HG03575 (cell line): Measurements from ENCODE around the gene ERBB4.
A peak's percentile ranks its signal among the peaks of the same experiment; 100 is the strongest.

Source experiments
- ATAC-seq: cut with Tn5 transposase; IDR thresholded peaks from one replicate; pipeline ENCODE4 v1.9.1; 2021; ENCODE audit not compliant: unreplicated experiment, insufficient number of reproducible peaks, low FRiP score; ENCODE audit errors: extremely low read depth

The ERBB4 gene

DNA sequence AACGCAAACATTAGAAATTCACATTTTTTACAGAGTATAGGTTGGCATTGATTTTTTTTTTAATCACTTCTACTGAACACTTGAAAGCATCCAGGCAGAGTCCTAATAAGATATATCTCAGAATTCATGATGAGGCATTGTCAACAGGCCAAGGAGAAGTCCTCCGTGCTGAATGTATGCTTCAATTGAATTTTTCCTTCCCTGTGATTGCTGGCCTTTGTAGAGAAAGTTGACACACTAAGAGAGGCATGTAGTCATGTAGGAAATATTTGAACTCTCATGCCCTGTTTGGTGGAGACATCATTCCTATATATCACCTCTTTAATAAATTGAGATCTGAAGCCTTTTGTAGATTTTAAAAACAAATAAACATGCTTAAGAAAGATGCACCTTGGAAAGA is 1137.3 kb downstream of the ERBB4 start:
- ATAC-seq: no peak

DNA sequence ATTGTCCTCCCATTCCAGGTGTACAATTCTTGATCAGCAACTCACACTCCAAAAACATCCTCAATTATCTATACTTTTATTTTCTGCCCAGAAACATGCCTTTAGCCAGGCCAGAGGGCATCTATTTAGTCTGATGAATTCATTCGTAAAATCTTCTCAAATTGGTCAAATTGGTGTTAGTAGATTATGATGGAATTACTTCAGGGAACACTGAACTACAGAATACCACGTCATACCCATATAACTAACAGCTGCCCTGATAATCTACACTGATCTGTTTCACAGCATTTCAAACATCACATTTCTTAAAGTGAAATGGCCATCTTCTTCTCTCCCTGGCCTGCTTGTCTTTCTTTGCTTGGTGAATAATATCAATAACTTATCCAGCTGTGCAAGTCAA is 1140.8 kb downstream of the ERBB4 start:
- no peak for ATAC-seq

DNA sequence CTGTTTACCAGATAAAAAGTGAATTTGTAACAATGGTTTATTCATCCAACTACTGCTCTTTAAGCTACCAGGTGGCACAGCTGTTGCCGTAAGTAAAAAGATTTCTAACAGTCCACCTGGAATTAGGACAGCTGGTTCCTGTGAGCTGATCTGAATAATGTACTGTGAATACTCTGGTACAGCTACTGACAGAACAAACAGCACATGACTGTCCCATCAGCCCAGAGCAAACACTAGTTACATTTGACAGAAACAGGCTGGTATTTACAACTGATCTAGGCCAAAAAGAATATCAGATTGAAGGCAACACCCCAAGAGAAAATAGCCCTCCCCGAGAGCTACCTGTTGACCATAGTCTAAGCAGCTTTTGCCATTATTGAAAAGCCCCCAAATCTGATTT is 1141.8 kb downstream of the ERBB4 start:
- ATAC-seq: no peak

DNA sequence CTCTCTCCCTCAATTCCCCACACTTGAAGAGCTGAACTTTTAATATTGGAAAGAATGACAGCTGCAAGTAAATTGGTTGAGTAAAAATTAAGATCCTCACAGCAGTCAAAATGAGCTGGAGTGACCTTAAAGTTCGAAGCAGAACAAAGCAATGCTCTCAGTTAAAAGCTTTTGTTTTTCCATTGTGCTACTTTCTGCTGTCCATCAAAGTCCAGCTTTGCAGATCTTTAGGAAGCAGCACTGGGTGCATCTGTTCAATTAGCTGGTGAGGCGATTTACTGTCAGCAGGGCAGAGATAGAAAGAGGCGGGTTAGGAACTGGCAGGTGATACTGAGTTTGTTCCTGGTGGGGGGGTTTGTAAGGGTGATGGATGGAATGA is 1147.4 kb downstream of the ERBB4 start:
- ATAC-seq: no peak

DNA sequence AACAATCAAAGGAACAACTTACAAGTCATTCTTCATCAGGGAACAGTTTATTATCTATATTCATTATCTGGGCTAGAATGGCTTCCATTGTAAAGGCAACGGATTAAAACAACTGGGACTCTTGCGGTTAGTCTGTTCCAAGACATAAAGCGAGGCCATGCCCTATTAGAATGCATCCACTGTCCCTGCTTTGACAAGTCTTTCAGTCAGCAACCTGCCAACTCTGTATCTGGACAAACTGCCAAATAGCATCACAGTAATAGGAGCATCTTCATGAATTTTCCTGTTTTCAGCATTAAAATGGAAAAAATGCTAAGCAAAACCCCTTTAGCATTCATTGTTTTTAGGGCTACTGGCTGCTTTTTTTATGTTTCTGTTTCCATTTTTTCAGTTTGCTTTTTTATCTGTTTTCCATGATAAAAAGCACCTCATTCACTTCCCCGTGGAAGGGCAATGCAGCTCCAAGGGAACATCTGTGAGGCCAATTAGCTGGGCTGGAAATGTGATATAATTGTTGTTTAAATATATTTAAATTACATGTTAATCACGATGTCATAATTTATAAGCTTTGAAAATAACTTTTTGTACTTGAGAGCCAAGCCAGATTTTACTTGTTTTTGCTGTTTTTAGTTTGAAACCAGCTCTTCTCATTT is 1147.9 kb downstream of the ERBB4 start:
- no peak for ATAC-seq

DNA sequence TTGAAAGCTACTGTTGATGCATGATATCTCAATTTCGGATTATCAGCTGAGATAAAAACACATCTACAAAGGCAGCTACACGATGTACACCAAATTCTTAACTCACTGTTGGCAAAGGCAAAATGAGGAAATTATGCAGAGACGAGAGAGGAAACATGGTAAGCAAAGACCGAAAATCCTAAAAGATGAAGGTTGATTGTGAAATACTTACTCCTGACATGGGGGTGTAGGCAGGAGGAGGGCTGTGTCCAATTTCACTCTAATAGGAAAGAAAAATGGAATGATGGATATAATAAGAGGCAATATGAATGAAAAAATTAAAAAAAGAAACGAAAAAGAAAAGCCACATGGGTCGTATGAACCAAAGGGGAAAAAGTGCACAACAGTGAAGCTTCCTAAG is 1150.9 kb downstream of the ERBB4 start:
- no peak for ATAC-seq

DNA sequence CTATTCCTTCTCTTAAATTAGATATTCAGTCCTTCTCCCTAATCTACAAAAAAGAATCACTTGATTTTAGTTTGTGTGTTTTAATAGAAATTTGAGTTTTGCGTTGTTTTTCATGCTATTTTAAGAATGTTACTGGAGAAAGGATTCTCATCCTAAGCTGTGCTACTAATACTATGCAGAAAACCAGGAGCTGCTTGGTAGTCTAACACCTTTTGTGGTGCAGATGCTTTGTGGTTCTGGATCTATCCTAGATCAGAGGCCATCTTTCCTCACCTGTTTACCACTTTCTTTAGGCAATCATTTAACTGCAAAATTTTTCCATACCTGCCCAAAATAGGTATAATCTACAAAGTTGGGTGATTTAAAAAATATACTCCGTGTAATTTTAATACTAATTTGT is 1158.6 kb downstream of the ERBB4 start:
- no peak for ATAC-seq

DNA sequence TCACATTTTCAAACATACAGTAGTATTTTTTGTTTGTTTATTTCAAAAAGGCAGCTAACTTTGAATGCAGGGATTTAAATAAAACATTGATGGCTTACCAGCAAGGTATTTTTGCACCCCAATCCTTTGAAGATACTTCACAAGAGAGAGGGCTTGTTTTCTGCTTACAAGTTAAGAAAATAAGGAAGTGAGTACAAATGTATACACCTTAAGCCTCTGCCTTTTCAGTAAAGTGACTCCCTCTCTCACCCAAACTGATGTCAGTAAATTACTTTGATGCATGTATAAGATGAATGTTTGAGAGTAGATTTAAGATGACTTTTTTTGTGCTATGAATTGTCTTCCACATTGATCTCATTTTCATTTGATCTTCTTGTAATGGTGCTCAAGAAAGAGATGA is 1162.2 kb downstream of the ERBB4 start:
- ATAC-seq: no peak

DNA sequence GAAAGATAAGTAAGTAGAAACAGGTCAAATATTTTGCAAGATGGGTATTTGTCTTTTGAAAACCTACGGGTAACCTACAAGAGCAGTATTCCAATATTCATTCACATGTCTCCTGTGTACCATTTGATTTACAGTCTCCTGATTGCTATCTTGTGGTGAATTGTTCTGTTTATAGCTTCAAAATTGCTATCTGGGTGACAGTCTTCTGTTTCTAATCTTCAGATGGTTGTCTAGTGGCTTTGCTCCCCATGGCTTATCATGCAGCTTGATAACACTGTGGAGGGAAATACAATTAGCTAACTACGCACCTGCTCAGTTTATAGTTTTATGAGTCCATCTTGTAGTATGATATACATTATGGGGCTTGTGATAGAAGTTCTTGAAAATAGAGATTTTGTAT is 1165.4 kb downstream of the ERBB4 start:
- no peak for ATAC-seq

DNA sequence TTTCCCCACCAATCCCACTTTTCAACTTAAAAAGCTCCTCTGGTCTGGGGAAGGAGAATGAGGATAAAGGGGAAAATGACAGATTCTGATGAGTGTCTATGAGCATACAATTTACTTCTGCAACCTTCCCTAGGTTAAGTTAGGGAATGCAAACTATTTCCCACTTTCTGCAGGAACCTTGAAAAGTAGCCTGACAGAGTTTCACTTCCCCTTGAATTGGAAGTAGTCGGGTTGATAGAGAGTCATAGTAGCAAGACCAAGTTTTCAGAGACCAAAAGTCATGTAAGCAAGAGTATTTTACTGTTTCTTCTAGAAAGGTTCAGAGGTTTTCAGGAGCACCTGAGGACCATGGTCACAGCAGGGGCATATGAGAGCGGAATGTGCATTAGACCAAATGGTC is 1167.1 kb downstream of the ERBB4 start:
- ATAC-seq: no peak

DNA sequence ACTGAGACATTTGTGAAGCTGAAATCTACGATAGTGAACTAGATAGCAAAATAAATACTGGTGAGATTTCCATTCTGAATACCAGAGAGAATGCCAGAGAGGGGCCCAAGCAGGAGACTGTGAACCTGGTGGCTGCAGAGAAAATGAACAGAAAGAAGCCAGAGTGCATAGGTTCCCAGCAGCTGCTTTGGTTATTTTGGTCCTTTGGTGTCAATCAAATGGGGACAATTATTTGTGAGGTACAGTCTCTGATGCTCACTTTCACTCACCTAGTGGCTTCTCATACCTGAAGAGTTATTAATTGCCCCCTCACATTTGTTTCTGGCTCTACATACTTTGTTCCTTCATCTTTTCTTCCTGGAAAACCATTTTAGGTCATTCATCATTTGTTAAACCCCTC is 1170.1 kb downstream of the ERBB4 start:
- ATAC-seq: no peak

DNA sequence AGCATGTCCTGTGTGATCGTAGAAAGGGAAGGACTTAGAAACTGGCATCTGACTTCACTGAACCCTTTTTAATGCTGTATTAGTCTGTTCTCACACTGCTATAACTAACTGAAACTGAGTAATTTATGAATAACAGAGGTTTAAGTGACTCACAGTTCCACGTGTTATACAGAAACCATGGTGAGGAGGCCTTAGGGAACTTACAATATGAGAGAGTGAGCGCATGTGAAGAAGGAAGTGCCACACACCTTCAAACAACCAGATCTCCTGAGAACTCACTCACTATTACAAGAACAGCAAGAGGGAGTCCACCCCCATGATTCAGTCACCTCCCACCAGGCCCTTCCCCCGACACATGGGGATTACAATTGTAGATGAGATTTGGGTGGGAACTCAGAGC is 1170.9 kb downstream of the ERBB4 start:
- ATAC-seq: peak; percentile 88

DNA sequence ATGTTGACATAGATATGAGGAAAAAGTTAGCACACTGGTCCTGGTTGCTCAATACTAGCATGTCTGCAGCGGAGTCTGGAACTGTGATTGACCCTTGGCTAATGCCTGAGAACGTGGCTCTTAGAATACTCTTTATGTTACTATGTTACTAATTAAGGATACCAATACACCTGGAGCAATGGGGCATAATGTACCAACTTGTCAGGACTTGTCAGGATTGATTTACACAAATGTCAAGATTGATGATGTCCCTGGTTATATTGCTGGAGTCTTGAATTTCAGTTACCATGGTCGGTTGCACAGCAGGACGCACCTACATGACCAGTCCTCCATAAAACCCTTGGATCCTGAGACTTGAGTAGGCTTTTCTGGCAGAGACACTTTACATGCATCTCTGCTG is 1171.3 kb downstream of the ERBB4 start:
- ATAC-seq: no peak

DNA sequence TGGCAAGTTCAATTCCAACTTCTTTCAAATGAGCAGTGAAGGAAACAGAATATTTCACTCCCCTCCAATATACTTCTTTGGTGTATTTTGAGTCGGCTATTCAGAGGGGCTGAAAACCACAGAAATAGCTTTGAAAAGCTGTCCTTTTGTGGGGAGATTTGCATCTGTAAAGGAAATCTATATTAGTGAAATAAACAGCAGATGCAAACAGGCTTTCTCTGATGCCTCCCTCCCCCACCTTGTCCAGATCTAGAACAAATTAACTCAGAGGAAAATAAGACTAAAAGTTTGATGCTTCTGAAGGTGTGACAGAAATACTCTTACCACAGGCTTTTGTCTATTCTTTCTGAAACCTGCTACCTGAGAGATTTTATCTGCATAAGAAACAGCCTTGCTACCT is 1173.7 kb downstream of the ERBB4 start:
- no peak for ATAC-seq

DNA sequence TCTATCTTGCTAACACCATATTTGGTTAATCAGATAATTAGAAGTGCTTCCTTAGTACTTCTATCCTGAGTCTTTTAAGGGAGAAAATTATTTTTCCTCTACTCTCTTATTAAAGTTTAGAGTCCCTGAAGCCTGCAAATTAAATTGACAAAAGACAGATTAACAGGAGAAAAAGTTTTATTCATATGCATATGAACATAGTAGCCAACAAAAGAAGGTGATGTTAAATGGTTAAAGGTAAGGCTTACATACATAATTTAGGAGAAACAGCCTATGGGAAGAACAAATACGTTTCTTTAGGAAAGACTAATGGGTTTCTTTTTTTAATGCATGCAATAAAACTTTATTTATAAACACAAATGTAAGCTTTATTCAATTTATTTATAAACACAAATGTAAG is 1177.2 kb downstream of the ERBB4 start:
- ATAC-seq: no peak

DNA sequence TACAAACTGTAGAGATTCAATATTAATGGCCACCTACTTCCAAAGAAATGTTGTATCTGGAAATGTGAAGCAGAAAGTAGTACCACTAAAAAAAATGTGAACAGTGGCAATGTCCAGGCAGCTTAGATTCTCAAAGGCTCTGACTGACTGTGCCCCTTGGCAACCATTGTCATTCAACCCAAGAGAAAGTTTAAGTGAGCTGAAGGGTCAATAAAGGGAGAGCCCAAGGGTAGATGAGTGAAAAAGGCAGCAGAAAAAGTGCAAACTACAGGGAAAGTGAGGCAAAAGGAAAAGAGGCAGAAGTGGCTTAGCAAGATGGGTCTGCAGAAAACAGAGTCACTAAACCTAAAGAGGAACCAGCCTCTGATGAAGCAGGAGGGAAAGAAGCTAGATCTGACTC is 1179.3 kb downstream of the ERBB4 start:
- ATAC-seq: no peak

DNA sequence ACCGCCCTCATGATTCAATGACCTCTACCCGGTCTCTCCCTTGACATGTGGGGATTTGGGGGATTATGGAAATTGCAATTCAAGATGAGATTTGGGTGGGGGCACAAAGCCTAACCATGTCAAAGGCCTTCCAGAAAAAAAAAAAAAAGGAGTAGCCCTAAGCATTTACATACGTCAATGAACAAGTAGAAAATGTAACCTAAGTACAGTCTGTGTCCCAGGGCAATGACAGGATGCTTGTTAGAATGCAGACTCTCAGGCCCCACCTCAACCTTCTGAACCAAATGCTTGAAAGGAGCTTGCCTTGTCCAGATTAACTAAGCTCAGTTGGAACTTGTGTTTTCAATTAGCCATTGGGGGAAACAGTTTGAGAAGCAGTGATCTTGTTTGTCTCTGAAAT is 1180.1 kb downstream of the ERBB4 start:
- no peak for ATAC-seq

DNA sequence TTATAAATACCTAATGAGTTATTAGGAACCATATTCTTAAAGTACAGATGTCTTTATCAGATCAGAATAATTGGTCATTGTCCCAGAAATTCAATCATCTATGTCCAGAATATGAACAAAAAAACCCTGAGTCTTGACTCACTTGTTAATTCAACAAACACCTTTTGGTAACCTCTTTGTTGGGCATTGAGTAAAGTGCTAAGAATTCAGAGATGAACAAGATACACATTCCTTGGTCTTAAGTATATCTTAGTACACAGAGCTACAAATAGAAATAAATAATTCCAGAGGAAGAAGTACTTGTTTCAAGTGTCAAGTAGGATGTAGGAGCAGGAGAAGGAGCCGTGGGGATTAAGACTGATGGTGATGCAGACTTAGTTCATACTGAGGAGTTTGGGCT is 1184.1 kb downstream of the ERBB4 start:
- ATAC-seq: no peak

DNA sequence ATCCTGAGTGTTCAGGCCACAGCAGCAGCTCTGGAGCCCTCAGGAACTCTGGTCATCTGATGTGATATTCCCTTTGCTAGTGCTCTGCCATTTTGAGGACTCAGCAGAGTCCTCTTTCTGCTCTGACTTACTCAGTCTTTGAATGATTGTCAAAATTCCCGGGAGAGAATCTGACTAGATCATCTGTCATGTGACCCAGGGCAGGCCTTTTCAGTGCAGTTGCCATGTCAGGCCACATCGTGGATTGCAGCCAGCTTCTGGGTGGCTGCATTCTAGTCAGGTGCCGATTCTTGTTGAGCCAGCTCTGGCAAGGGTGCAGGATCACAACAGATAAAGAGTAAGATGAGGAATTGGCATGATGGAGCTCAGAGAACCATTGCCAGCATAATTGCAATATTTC is 1186.6 kb downstream of the ERBB4 start:
- no peak for ATAC-seq

DNA sequence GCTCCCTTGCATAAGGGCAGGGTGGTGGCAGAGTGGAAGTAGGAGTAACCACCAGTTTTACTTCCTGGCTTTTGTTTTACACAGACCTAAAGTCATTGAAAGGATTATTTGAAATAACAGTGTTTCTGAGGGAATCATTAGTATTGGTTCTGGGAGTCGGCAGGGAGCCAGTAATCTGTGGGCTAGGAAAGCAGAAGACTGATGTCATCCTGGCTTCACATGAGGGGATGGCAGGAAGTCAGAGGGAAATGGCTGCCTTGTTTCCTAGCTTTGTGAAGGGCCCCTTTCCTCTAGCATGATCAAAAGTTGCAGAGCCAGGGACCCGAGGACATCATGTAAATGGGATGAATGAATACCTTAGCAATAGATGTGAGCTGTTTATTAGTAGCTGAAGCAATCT is 1189.6 kb downstream of the ERBB4 start:
- ATAC-seq: no peak

DNA sequence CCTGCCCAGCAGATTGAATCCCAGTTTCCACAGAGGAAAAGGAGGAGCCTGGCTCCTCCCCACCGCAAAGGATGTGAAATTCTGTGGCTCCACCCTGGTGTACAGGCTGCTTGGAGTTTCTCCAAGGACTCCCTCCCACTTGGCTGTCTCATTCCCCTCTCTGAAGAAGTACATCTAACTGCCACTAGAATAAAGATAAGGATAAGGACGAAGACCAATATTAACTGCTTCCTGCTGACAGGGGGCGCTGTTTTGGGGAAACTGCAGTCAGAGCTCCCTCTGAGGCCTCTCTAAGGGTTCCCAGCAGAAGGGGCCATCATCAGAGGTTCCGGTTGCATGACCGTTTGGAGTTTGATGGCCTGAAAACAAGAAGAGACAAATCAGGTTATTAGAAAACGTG is 1191.3 kb downstream of the ERBB4 start:
- ATAC-seq: no peak

DNA sequence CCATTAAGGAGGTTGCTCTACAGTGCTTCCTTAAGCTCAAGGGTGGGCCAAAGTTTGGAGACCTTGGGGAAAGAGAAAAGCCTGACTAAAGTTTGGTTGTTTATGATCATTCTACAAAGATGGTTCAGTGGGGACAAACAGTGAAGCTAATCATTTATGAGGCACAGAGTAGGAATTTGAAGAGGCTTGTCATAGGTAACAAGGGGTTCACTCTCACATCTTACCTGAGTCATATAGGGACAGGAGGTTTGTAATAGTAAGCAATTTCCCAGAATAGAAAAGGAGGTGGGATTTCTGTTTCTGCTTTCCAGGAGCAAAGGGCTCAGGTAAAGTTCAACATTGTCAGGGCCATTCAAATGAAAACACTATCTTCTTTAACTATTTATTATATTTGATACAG is 1194.3 kb downstream of the ERBB4 start:
- ATAC-seq: no peak
